GM12875 (cell line): Measurements from ENCODE around the gene CYP11A1.

Source experiments
- H3K4me3 ChIP-seq: one replicate; pipeline ENCODE4 v1.5.1; 2011; ENCODE audit warnings: low read depth, low read length, control low read depth
- CTCF ChIP-seq: IDR thresholded peaks from 2 replicates; pipeline ENCODE4 v1.5.1; 2011; ENCODE audit warnings: low read depth, mild to moderate bottlenecking, control low read depth, inconsistent platforms, low read length, moderate library complexity, borderline replicate concordance; ENCODE audit not compliant: insufficient read depth

The CYP11A1 gene

DNA sequence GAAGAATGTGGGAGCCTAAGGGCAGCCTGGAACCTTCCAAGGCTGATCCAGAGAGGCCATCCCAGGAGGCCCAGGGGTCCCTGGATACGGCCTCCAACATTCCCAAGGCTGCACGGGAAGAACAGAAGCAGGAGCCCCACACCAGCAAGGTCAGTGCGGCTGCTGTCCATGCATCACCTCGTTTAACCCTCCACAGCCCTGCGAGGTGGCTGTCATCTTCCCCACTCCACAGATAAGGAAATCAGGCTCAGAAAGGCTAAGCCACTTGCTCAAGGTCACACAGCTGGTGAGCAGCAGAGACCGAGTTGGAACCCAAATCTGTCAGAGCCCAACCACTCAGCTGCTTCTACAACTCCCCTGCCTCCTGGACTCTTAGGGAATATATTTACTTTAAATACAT is 44.7 kb upstream of the CYP11A1 start:
- no peak for TF ChIP-seq CTCF
- H3K4me3 ChIP-seq = no peak overlapping the region

GRCh38 chr15:74411686-74412085 is 44.2 kb upstream of the CYP11A1 start:
- H3K4me3 ChIP-seq = no peak overlapping the region
- no peak for TF ChIP-seq CTCF

DNA sequence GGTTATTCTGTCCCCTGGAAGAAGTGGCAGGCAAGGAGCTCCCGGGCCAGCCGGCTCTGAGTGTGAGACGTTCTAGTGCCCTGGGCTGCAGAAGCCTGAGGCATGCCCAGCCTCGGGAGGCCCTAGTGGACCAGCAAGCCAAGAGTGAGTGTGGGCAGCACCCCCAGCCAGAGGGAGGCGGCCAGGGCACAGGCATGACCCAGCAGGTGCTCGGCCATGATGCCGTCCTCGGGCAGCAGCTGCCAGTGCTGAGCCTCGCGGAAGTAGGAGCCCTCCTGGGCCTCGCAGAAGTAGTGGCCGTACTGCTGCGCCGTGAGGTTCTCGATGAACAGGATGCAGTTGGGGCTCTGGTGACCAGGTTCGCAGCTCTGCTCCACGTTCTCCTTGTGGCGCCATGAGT is 43.1 kb upstream of the CYP11A1 start:
- TF ChIP-seq CTCF = no peak
- no peak overlapping the region for H3K4me3 ChIP-seq

DNA sequence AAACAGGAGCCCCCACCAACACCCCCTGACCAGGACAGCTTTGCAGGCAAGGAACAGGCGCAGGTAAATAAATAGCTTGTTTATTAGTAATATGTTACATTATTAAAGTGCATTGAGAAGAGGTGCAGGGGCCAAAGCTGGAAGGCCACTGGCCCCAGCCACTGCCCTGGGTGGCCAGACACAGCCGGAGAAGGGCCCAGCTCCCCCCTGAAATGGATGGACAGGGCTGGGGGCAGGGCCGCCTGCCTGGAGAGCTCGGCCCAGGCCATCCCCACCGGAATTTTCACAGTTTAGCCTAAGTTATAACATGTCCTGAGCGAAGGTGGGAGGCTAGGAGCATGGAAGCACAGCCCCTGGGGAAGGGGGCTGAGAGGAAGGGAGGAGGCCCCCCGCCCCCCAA is 41.8 kb upstream of the CYP11A1 start:
- H3K4me3 ChIP-seq = no peak overlapping the region
- TF ChIP-seq CTCF = no peak

GRCh38 chr15:74408815-74409214 is 41.4 kb upstream of the CYP11A1 start:
- TF ChIP-seq CTCF = no peak

GRCh38 chr15:74408385-74408784 is 40.9 kb upstream of the CYP11A1 start:
- no peak overlapping the region for H3K4me3 ChIP-seq
- TF ChIP-seq CTCF = no peak

More at GRCh38 chr15:74408815-74409214, 41.4 kb upstream of the CYP11A1 start:
- H3K4me3 ChIP-seq = no peak overlapping the region

GRCh38 chr15:74406992-74407705 is 39.7 kb upstream of the CYP11A1 start:
- TF ChIP-seq CTCF = no peak

More at GRCh38 chr15:74406992-74407705, 39.7 kb upstream of the CYP11A1 start:
- no peak overlapping the region for H3K4me3 ChIP-seq
